HEK293 (cell line): ENCODE measurements around the gene SH3RF3.

Experiments
- CTCF ChIP-seq: fragments of 450-650 bp; formaldehyde crosslinking; IDR thresholded peaks from 2 replicates; pipeline ENCODE4 v1.5.1; 2016; ENCODE audit warnings: missing biosample characterization, missing genetic modification characterization
- MZF1 ChIP-seq: fragments of 450-650 bp; formaldehyde crosslinking; IDR thresholded peaks from 2 replicates; pipeline ENCODE4 v1.5.1; 2017; ENCODE audit warnings: missing biosample characterization, missing genetic modification characterization, borderline replicate concordance
- PATZ1 ChIP-seq: fragments of 450-650 bp; formaldehyde crosslinking; IDR thresholded peaks from 2 replicates; pipeline ENCODE4 v1.5.1; 2016; ENCODE audit warnings: missing biosample characterization, missing genetic modification characterization
- ZBTB7A ChIP-seq: fragments of 450-650 bp; formaldehyde crosslinking; IDR thresholded peaks from 2 replicates; pipeline ENCODE4 v1.5.1; 2016; ENCODE audit warnings: low read depth, missing biosample characterization, missing genetic modification characterization
- ZBTB8A ChIP-seq: fragments of 450-650 bp; formaldehyde crosslinking; IDR thresholded peaks from 2 replicates; pipeline ENCODE4 v1.5.1; 2016; ENCODE audit warnings: missing biosample characterization, missing genetic modification characterization
- ZNF114 ChIP-seq: fragments of 450-650 bp; formaldehyde crosslinking; IDR thresholded peaks from 2 replicates; pipeline ENCODE4 v1.5.0; 2017; ENCODE audit warnings: missing biosample characterization, missing genetic modification characterization
- ZNF121 ChIP-seq: fragments of 450-650 bp; formaldehyde crosslinking; IDR thresholded peaks from 2 replicates; pipeline ENCODE4 v1.5.1; 2016; ENCODE audit warnings: missing biosample characterization, missing genetic modification characterization
- ZNF239 ChIP-seq: fragments of 450-650 bp; formaldehyde crosslinking; IDR thresholded peaks from 2 replicates; pipeline ENCODE4 v1.5.1; 2016; ENCODE audit warnings: missing biosample characterization, missing genetic modification characterization
- ZNF292 ChIP-seq: fragments of 450-650 bp; formaldehyde crosslinking; IDR thresholded peaks from 2 replicates; pipeline ENCODE4 v1.5.1; 2016; ENCODE audit warnings: low read depth, missing biosample characterization, missing genetic modification characterization, borderline replicate concordance
- ZNF501 ChIP-seq: fragments of 450-650 bp; formaldehyde crosslinking; IDR thresholded peaks from 2 replicates; pipeline ENCODE4 v1.5.1; 2016; ENCODE audit warnings: missing biosample characterization, missing genetic modification characterization
- ZNF513 ChIP-seq: fragments of 450-650 bp; IDR thresholded peaks from 2 replicates; pipeline ENCODE4 v1.5.1; 2018; ENCODE audit warnings: missing biosample characterization, missing genetic modification characterization
- ZNF639 ChIP-seq: fragments of 450-650 bp; formaldehyde crosslinking; IDR thresholded peaks from 2 replicates; pipeline ENCODE4 v1.5.1; 2016; ENCODE audit warnings: missing biosample characterization, missing genetic modification characterization
- ZNF830 ChIP-seq: fragments of 450-650 bp; IDR thresholded peaks from 2 replicates; pipeline ENCODE4 v1.5.0; 2018; ENCODE audit warnings: missing biosample characterization, missing genetic modification characterization, low read depth, mild to moderate bottlenecking, moderate library complexity

- TF ChIP-seq ZBTB8A (tag by site-specific recombination), result no peak
- TF ChIP-seq CTCF (tag by site-specific recombination), result no peak
- TF ChIP-seq MZF1 (tag by site-specific recombination), result no peak
- no peak for TF ChIP-seq ZNF121
- no peak for TF ChIP-seq ZNF830 (tag by site-specific recombination)
- TF ChIP-seq ZNF513, result no peak
- no peak for TF ChIP-seq ZNF114 (tag by site-specific recombination)
- no peak for TF ChIP-seq ZNF639 (tag by site-specific recombination)
- no peak for TF ChIP-seq PATZ1 (tag by site-specific recombination)
- no peak for TF ChIP-seq ZNF239 (tag by site-specific recombination)
- TF ChIP-seq ZBTB7A, result no peak
- TF ChIP-seq ZNF292 (tag by site-specific recombination), result no peak
- TF ChIP-seq ZNF501, result no peak
Observed at GRCh38 chr2:109151519-109151918, 22.5 kb downstream of the SH3RF3 start.
